NK-92 (cell line): ENCODE measurements around the gene WDR18.

Experiments used
- DNase-seq: peaks from one replicate; lab custom pipeline; 2025; ENCODE audit not compliant: unreplicated experiment; lab: John Stamatoyannopoulos, UW

WDR18 gene

DNA sequence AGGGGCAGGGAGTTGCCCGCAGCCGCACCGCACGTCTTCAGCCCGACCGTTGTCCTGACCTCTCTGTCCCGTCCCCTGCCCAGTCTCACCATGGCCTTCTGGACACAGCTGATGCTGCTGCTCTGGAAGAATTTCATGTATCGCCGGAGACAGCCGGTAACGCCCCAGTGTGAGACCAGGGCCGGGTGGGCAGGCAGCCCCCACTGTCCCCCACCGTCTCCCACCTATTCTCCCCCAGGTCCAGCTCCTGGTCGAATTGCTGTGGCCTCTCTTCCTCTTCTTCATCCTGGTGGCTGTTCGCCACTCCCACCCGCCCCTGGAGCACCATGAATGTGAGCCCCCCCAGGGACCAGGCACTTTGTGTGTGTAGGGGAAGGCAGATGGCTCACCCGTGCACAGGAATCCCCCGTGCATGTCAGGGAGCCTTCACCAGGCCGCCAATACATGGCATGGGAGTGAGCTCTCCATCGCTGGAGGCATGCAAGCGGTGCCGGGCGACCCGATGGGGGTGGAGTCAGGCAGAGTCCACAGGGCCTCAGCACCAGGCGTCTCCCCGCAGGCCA, 57.2 kb downstream of the WDR18 start:
- no peak for DNase-seq

DNA sequence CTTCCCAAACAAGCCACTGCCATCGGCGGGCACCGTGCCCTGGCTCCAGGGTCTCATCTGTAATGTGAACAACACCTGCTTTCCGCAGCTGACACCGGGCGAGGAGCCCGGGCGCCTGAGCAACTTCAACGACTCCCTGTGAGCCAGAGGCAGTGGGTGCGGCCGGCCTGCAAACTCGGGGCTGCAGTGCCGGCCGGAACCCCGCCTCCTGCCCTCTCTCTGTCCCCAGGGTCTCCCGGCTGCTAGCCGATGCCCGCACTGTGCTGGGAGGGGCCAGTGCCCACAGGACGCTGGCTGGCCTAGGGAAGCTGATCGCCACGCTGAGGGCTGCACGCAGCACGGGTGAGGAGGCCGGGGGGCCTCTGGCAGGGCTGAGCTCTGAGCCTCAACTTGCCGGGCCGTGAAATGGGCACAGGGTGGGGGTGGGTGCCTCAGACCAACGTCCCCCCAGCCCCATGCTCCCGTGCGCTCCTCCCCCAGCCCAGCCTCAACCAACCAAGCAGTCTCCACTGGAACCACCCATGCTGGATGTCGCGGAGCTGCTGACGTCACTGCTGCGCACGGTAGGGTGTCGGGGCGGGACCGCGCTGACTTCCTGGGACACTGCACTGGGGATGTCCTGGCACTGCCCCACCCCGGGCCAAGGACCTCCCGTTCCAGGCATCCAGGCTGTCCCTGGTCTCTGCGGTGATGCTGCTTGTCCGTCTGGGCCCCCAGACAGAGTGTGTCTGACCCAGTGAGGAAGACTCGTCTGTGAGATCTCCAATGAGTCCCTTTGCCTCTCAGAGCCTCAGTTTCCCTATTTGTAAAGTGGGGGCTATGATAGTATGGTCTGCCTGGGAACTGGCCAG, 57.9 kb downstream of the WDR18 start:
- DNase-seq: no peak

DNA sequence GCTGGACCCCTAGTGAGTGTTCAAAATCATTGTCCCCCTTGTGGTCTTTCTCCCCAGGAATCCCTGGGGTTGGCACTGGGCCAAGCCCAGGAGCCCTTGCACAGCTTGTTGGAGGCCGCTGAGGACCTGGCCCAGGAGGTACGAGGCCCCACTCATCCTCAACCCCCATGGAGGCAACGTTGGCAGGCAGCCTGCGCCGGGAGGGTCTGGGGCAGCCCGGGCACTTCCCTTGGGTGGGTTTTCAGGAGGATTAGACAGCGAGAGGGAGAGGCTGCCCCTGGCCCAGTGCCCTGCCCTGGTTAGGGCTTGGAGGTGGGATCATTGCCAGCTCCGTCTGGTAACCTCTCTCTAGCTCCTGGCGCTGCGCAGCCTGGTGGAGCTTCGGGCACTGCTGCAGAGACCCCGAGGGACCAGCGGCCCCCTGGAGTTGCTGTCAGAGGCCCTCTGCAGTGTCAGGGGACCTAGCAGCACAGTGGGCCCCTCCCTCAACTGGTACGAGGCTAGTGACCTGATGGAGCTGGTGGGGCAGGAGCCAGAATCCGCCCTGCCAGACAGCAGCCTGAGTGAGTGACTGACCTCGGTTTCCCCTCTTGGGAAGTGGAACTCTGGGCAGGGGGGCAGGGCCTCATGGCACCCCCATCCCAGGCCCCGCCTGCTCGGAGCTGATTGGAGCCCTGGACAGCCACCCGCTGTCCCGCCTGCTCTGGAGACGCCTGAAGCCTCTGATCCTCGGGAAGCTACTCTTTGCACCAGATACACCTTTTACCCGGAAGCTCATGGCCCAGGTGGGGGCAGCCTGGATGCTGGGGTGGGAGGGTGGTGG, 58.8 kb downstream of the WDR18 start:
- no peak for DNase-seq
